ENCODE results near the gene PCDHAC2. TPM values are rescaled to one million over a fixed set of nuclear protein-coding genes. Genes with fewer than 3 reads are reported as not detected.

Gene PCDHAC2
- total and polyA plus RNA-seq, 9 of the 15 experiments (the other 6 are each of a cell fraction or from before 2014, with no cell fraction given): 0.03 TPM; not detected in 8

DNA sequence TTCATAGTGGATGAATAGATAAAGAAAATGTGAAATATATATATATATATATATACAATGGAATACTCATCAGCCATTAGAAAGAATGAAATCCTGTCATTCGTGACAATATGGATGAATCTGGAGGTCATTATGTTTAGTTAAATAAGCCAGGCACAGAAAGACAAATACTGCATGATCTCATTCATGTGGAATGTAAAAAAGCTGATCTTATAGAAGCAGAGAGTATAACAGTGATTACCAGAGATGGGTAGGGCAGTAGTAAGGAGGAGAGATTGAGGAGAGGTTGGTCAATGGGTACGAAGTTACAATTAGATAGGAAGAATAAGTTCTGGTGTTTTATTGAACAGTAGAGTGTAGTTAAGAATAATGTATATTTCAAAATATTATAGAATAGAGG, 19.7 kb upstream of the PCDHAC2 start:
- H3K4me1 ChIP-seq (replicated peaks in 1 of 2; ENCODE audit: control insufficient read depth in 2 of 2, insufficient read depth in 2 of 2, low read length in 2 of 2): no peaks in the 10 kb centered on the region
- no peak overlapping the region for H3K4me3 ChIP-seq
- intact Hi-C loops (cut with micrococcal nuclease): no loop called here
- WGBS (ENCODE audit: insufficient coverage, low coverage, missing lambda C conversion rate): 0% methylated on average over 2 of the region's 2 CpGs
- FAIRE-seq (no peak), DNase-seq (ENCODE audit: extremely low read depth in 1 of 4, low spot score in 3 of 4) (no peak), ATAC-seq (no peak)
- BruUV-seq (replicated peaks): no TSS peak
- H3K9me3 ChIP-seq (replicated peaks; ENCODE audit: control insufficient read depth, insufficient read depth, low read depth, low read length): no peaks in the 10 kb centered on the region
- in situ Hi-C loops (cut with MboI): no loop called here
- H3K79me2 ChIP-seq (ENCODE audit: control insufficient read depth, insufficient read depth, low read length): no peaks in the 10 kb centered on the region
- H3K27ac ChIP-seq (ENCODE audit: extremely low read depth, low read depth, low read length): no peak overlapping the region
- no peak overlapping the region for H2AFZ ChIP-seq (ENCODE audit: low read depth, low read length)
- POLR2A ChIA-PET: no interaction called here
- H4K20me1 ChIP-seq (replicated peaks; ENCODE audit: control insufficient read depth, insufficient read depth, low read length): no peaks in the 10 kb centered on the region
- no peak overlapping the region for H3K4me2 ChIP-seq (ENCODE audit: insufficient read depth, low read length)
- no peak overlapping the region for H3K9ac ChIP-seq (ENCODE audit: insufficient read depth in 1 of 2, low read depth in 2 of 2, low read length in 2 of 2)
- H3K36me3 ChIP-seq (ENCODE audit: control insufficient read depth, insufficient read depth, low read length): no peaks in the 10 kb centered on the region
- CTCF ChIA-PET (ENCODE audit: low intra/inter-chr PET ratio): no interaction called here
- no peaks in the 10 kb centered on the region for H3K9me1 ChIP-seq (ENCODE audit: control insufficient read depth, insufficient read depth, low read length)
- no peaks in the 10 kb centered on the region for H3K27me3 ChIP-seq (ENCODE audit: control insufficient read depth in 2 of 2, insufficient read depth in 2 of 2, low read length in 2 of 2)
- TF ChIP-seq CSDE1 (IDR thresholded peaks at IDR 0.05) (no peak), RBM22 (IDR thresholded peaks at IDR 0.05; ENCODE audit: low read depth, low read length, poor library complexity, severe bottlenecking) (no peak), NCOR1 (IDR thresholded peaks at IDR 0.05) (no peak), GATAD2B (IDR thresholded peaks at IDR 0.05; ENCODE audit: borderline replicate concordance) (no peak), ZNF282 (CRISPR knock-in tag; IDR thresholded peaks at IDR 0.05) (no peak), TAF9B (IDR thresholded peaks at IDR 0.05; ENCODE audit: partially characterized antibody) (no peak)
- TF ChIP-seq, protein P1, sequence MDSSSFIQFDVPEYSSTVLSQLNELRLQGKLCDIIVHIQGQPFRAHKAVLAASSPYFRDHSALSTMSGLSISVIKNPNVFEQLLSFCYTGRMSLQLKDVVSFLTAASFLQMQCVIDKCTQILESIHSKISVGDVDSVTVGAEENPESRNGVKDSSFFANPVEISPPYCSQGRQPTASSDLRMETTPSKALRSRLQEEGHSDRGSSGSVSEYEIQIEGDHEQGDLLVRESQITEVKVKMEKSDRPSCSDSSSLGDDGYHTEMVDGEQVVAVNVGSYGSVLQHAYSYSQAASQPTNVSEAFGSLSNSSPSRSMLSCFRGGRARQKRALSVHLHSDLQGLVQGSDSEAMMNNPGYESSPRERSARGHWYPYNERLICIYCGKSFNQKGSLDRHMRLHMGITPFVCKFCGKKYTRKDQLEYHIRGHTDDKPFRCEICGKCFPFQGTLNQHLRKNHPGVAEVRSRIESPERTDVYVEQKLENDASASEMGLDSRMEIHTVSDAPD (CRISPR knock-in tag; IDR thresholded peaks at IDR 0.05): no peak
- TF ChIP-seq, protein P2, sequence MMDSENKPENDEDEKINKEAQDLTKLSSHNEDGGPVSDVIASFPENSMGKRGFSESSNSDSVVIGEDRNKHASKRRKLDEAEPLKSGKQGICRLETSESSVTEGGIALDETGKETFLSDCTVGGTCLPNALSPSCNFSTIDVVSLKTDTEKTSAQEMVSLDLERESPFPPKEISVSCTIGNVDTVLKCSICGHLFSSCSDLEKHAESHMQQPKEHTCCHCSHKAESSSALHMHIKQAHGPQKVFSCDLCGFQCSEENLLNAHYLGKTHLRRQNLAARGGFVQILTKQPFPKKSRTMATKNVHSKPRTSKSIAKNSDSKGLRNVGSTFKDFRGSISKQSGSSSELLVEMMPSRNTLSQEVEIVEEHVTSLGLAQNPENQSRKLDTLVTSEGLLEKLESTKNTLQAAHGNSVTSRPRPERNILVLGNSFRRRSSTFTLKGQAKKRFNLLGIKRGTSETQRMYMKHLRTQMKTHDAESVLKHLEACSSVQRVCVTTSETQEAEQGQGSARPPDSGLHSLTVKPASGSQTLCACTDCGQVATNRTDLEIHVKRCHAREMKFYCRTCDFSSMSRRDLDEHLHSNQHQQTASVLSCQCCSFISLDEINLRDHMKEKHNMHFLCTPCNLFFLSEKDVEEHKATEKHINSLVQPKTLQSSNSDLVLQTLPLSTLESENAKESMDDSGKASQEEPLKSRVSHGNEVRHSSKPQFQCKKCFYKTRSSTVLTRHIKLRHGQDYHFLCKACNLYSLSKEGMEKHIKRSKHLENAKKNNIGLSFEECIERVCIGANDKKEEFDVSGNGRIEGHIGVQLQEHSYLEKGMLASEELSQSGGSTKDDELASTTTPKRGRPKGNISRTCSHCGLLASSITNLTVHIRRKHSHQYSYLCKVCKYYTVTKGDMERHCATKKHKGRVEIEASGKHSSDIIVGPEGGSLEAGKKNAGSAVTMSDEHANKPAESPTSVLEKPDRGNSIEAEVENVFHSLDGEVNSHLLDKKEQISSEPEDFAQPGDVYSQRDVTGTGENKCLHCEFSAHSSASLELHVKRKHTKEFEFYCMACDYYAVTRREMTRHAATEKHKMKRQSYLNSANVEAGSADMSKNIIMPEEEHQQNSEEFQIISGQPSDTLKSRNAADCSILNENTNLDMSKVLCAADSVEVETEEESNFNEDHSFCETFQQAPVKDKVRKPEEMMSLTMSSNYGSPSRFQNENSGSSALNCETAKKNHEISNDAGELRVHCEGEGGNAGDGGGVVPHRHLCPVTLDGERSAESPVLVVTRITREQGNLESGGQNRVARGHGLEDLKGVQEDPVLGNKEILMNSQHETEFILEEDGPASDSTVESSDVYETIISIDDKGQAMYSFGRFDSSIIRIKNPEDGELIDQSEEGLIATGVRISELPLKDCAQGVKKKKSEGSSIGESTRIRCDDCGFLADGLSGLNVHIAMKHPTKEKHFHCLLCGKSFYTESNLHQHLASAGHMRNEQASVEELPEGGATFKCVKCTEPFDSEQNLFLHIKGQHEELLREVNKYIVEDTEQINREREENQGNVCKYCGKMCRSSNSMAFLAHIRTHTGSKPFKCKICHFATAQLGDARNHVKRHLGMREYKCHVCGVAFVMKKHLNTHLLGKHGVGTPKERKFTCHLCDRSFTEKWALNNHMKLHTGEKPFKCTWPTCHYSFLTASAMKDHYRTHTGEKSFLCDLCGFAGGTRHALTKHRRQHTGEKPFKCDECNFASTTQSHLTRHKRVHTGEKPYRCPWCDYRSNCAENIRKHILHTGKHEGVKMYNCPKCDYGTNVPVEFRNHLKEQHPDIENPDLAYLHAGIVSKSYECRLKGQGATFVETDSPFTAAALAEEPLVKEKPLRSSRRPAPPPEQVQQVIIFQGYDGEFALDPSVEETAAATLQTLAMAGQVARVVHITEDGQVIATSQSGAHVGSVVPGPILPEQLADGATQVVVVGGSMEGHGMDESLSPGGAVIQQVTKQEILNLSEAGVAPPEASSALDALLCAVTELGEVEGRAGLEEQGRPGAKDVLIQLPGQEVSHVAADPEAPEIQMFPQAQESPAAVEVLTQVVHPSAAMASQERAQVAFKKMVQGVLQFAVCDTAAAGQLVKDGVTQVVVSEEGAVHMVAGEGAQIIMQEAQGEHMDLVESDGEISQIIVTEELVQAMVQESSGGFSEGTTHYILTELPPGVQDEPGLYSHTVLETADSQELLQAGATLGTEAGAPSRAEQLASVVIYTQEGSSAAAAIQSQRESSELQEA (IDR thresholded peaks at IDR 0.05; ENCODE audit: low read depth): no peak
- TF ChIP-seq, protein P3, sequence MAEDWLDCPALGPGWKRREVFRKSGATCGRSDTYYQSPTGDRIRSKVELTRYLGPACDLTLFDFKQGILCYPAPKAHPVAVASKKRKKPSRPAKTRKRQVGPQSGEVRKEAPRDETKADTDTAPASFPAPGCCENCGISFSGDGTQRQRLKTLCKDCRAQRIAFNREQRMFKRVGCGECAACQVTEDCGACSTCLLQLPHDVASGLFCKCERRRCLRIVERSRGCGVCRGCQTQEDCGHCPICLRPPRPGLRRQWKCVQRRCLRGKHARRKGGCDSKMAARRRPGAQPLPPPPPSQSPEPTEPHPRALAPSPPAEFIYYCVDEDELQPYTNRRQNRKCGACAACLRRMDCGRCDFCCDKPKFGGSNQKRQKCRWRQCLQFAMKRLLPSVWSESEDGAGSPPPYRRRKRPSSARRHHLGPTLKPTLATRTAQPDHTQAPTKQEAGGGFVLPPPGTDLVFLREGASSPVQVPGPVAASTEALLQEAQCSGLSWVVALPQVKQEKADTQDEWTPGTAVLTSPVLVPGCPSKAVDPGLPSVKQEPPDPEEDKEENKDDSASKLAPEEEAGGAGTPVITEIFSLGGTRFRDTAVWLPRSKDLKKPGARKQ (CRISPR knock-in tag; IDR thresholded peaks at IDR 0.05): no peak

Measured in K562 (cell line).